ENCODE data around the gene ASXL2. TPM values are rescaled to one million over a fixed set of nuclear protein-coding genes. Genes with fewer than 3 reads are reported as not detected.
"Not testable (repeated sequence)": the region's sequence is repeated elsewhere in the genome, so short reads cannot be mapped to it uniquely, and the experiment has no call there.

Gene ASXL2
- total and polyA plus RNA-seq, 7 donors, result 2.3 to 19.4 (median 17.5) TPM

GRCh38 chr2:25832897-25833296 is 45.4 kb downstream of the ASXL2 start:
- Histone ChIP-seq H3K4me1 (no peaks in the 10 kb centered on the region), H3K27ac (no peak overlapping the region), H3K27me3 (ENCODE audit: insufficient read depth in 3 of 3, low read length in 2 of 3) (no peaks in the 10 kb centered on the region), H3K36me3 (ENCODE audit: insufficient read depth in 1 of 2, low read depth in 1 of 2) (no peaks in the 10 kb centered on the region), H3K9me3 (peaks cover 4% of the 10 kb centered on the region), H3K4me3 (no peak overlapping the region)
- no peak for DNase-seq
- 88 to 99% (median 91%) methylated on average over 5 of the region's 5 CpGs for WGBS, 3 donors
- no peak for TF ChIP-seq CTCF (IDR thresholded peaks at IDR 0.05)
- no peak for ATAC-seq
- intact Hi-C loops (cut with DNase I), result no loop called here

GRCh38 chr2:25831746-25832449 is 46.4 kb downstream of the ASXL2 start:
- no peak for DNase-seq
- H3K36me3 ChIP-seq (ENCODE audit: insufficient read depth in 1 of 2, low read depth in 1 of 2), result no peaks in the 10 kb centered on the region
- H3K27ac ChIP-seq, result no peak overlapping the region
- ATAC-seq, result no peak
- 92 to 94% (median 93%) methylated on average over 3 of the region's 3 CpGs for WGBS, 3 donors
- no peak overlapping the region for H3K4me3 ChIP-seq
- peaks cover 8% of the 10 kb centered on the region for H3K4me1 ChIP-seq
- no peak for TF ChIP-seq CTCF (IDR thresholded peaks at IDR 0.05)
- H3K9me3 ChIP-seq, result peaks cover 4% of the 10 kb centered on the region
- no peaks in the 10 kb centered on the region for H3K27me3 ChIP-seq (ENCODE audit: insufficient read depth in 3 of 3, low read length in 2 of 3)
- intact Hi-C loops (cut with DNase I), result no loop called here

- no peak for TF ChIP-seq CTCF (IDR thresholded peaks at IDR 0.05)
- Histone ChIP-seq H3K27me3 (ENCODE audit: insufficient read depth in 3 of 3, low read length in 2 of 3) (no peaks in the 10 kb centered on the region), H3K36me3 (ENCODE audit: insufficient read depth in 1 of 2, low read depth in 1 of 2) (no peaks in the 10 kb centered on the region), H3K4me1 (peaks cover 15% of the 10 kb centered on the region), H3K27ac (no peak overlapping the region), H3K9me3 (peaks cover 4% of the 10 kb centered on the region), H3K4me3 (no peak overlapping the region)
- no peak for DNase-seq
- WGBS, 3 donors, result 88 to 98% (median 88%) methylated on average over 2 of the region's 2 CpGs
- no peak for ATAC-seq
- intact Hi-C loops (cut with DNase I), result no loop called here
Observed at GRCh38 chr2:25829828-25830227, 48.5 kb downstream of the ASXL2 start.

GRCh38 chr2:25829377-25829704 is 48.9 kb downstream of the ASXL2 start:
- 96 to 97% (median 97%) methylated on average over 1 of the region's 1 CpG for WGBS, 3 donors
- peaks cover 4% of the 10 kb centered on the region for H3K9me3 ChIP-seq
- no peaks in the 10 kb centered on the region for H3K27me3 ChIP-seq (ENCODE audit: insufficient read depth in 3 of 3, low read length in 2 of 3)
- no peak overlapping the region for H3K27ac ChIP-seq
- DNase-seq (no peak), ATAC-seq (no peak)
- H3K4me1 ChIP-seq, result peaks cover 15% of the 10 kb centered on the region
- intact Hi-C loops (cut with DNase I), result no loop called here
- TF ChIP-seq CTCF (IDR thresholded peaks at IDR 0.05), result no peak
- no peaks in the 10 kb centered on the region for H3K36me3 ChIP-seq (ENCODE audit: insufficient read depth in 1 of 2, low read depth in 1 of 2)
- H3K4me3 ChIP-seq, result no peak overlapping the region

GRCh38 chr2:25828532-25829376 is 49.5 kb downstream of the ASXL2 start:
- H3K27ac ChIP-seq; intact Hi-C loops (cut with DNase I); ATAC-seq; H3K4me3 ChIP-seq; H3K9me3 ChIP-seq; DNase-seq; H3K36me3 ChIP-seq (ENCODE audit: insufficient read depth in 1 of 2, low read depth in 1 of 2); H3K27me3 ChIP-seq (ENCODE audit: insufficient read depth in 3 of 3, low read length in 2 of 3): not testable (repeated sequence)
- WGBS, 3 donors, result 94 to 95% (median 95%) methylated on average over 7 of the region's 7 CpGs
- H3K4me1 ChIP-seq, result peaks cover 15% of the 10 kb centered on the region

All from psoas muscle (tissue), 8 donors.